Right kidney (tissue), 1 donor: ENCODE results near the gene HAUS3.
"Not testable (repeated sequence)": the region's sequence is repeated elsewhere in the genome, so short reads cannot be mapped to it uniquely, and the experiment has no call there.

Experiments
- DNase-seq: peaks from one replicate; pipeline ENCODE4 v3.0.0-alpha.2; 2016

The HAUS3 gene

DNA sequence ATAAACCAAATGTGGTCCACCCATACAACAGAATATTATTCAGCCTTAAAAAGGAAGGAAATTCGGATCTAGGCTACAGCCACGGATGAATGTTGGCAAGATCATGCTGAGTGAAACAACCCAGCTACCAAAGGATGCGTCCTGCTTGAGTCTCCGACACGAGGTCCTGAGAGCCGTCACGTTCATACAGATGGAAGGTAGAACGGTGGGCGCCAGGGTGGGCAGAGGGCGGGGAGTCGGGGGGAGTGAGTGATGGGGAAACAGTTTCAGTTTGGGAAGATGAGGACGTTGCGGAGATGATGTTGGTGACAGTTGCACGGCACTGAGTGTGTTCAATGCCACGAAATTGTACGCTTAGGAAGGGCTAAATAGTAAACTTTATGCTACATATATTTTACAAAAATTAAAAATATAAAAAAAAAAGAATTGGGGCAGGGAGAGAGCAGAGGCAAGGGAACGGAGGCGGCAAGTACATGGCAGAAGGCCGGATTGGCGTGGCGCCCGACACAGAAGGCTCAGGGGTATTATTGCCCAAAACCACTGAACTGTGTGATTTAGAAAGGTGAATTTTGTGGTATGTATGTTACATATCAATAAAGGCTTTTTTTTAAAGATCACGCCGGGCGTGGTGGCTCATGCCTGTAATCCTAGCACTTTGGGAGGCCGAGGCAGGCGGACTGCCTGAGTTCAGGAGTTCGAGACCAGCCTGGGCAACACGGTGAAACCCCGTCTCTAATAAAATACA is 34.8 kb upstream of the HAUS3 start:
- DNase-seq: no peak

DNA sequence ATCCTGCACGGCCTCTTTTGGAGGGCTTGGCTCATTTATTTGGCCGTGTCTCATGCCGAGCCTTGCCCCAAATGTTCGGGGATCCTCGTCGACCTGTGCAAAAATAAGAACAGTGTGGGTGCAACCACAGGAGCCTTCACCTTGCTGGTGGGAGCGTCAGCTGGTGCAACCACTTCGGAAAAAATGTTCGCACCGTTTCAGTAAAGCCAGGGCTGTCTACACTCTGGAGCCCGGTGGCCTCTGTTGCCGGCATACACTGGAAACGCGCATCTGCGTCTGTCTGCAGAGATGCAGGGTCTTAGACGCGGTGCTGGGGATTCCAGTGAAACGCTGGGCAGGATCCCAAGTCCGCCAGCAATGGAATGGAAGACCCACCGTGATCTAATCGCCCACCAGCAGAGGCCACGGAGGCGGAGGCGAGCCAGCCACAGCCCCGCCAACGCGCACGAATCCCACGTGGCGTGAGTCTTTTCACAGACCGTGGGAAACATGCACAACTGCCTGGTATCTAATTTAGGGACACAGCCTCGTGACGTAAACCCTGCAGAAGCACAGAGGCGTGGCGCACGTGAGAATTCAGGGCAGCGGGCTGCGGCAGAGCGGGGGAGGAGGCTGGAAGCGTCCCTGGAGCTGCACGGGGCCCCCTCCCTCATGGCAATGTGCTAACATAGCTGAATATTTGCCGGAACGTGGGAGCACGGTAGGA is 33.8 kb upstream of the HAUS3 start:
- no peak for DNase-seq

DNA sequence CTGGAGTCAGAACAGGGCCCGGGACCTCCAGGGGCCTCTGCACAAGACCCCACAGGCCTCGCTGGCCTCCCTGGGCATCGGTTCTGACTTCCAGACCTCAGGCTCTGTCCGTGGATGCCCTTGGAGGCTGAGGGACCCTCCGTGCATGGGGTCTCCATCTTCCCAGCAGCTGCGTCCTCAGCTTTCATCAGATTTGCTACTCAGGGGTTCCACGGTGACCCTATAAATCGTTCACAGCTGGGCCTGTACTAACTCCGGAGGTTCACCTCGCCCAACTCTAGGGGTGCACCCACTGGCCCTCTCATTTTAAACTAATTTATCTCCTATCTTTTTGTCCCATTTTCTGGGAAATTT is 33.1 kb upstream of the HAUS3 start:
- DNase-seq: not testable (repeated sequence)

DNA sequence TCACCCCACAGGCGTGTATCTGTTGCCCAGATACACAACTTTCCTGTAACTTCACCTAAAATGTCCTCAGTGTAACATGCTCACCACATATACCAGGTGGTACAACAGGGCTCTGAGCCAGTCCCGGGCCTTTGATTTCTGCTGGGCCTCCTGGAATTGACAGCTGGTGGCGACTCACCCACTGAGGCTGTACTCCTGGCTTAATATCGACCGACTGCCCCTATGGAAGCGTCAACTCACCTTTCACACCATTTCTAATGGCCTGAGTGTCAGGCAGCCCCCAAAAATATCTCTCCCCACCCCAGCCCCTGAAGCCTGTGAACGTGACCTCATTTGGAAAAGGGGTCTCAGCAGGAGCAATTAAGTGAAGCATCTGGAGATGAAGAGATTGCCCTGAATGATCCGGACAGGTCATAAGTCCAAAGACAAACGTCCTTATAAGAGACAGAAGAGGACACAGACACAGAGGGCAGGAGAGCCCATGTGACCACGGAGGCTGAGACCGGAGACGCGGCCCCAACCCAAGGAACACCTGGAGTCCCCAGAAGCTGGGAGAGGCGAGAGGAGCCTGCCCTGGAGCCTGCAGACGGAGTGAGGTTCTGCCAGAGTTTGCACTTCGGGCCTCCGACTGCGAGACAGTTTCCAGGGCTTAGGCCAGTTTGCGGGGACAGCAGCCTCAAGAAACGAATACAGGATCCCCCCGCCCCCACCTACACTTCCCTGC is 32.6 kb upstream of the HAUS3 start:
- no peak for DNase-seq

DNA sequence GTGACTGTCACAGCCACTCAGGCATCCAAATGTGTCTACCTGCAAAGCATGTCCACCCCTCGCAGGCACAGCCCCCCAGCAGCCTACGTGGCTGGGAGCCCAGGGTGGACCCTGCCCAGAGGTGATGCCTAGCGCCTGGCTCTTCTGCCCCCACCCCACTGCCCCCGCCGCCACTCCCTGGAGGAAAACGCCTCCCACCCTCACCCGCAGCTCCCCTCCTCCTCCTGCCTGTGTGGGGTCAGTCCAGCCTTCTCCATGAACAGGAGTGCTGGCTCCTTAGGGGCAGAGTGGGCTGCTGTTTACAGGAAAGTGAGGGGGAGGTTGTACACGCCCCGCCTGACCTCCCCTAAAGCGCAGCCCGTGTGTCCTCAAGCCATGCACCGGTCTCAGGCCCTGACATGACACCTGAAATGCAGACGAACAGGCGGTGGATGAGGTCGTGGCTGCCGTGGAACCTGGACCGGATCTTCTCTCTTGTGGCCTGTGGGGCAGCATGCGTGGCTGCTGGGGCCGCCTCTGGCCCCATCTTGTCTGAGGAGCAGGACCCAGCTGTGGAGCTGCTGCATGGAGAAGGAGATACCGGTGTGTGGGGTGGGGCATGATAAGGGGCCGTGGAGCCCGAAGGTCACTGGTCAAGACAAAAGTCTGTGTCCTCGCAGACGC is 31.9 kb upstream of the HAUS3 start:
- no peak for DNase-seq

DNA sequence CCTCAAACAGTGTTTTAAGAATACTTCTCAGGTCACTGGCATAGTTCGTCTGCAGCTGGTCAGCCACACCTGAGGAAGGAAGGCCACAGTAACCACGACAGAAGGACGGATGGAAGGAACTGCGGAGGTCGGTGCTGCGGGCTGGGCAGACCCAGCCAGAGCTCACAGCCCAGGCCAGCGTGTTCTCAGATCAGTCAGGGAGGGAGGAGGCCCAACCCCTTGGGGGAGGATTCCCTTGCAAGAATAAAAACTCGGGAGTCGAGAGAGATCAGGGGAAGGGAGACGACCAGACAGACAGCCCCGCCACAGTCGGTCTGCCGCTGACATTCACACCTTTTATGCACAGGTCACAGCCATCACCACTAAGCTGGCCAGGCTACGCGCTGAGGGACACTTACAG is 31.3 kb upstream of the HAUS3 start:
- DNase-seq: no peak

DNA sequence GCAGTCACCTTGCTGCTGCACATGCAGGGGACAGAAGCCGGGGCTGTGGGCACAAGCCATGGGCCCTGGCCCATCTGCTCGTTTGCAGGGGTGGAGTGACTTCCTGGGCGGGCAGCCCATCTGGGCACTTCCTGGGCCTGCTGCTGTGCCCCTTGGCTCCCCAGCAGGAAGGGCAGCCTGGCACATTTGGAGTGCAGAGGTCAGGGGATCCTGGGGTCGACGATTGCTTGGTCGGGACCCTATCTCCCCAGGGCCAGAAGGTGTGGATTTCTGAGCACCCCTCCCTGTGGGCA is 30.9 kb upstream of the HAUS3 start:
- no peak for DNase-seq

DNA sequence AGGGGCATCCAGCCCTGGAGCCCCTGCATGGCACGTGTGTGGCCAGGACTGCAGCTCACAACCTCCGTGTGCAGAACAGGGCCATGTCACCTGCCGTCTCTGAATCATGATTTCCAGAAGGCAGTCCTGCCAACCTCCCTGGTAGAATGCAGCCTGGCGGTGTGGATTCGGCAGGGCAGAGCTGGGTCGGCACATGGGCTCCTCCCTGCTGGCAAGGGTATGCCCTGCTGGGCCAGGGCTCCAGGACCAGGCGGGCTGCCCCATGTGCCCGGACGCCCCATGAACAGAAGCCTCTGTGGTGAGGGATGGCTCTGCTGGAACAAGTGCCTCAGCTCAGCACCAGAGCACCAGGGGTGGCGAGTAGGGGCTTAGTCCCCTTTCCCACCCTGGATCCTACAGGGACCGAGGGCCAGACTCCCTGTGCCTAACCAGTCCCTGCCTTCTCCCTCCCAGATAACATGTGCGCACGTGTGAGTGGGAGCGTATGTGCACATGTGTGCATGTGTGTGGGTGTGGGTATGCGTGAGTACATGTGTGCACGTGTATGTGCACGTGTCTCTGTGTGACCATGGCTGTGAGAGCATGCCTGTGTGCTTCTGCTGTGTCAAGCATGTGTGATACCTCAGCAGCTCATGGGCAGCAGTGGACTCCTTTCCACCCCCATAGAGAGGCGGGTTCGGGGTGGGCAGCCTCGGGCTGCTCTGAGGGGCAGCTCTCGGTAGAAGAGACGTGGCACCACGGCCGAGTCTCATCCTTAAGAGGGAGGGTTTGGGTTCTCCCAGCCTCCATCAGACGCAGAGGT is 30.3 kb upstream of the HAUS3 start:
- DNase-seq: no peak

DNA sequence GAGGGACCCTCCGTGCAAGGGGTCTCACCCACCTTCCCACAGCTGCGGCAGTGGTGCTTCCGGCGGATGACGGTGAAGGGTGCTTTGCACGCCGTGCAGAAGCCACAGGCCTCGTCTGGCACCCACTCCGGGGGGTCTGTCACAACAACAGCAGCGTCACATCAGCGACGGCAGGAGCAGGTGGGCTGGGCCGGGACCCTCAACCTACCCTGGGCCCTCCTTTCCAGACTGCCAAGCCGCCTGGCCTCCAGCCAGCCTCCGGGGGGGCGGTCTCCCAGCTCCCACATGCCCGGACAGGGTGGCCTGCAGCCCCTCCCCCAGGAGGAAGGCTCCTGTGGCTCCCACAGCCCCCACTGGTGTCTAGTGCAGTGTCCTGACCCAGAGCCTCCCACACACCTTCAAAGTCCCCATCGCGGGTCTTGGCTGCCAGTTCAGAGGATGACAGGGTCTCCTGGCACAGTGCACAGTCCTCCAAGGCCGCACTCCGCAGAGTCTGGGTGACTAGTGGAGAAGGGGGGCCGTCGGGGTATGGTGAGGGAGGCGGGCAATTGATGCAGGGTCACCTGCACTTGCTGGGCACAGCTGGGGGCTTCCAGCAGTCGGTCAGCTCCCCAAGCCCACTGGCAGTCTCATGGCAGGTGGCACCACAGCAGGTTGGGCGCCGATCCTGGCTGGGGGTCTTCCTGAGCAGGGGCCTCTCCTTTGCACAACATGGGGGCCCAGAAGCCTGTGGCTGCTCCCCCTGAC is 29.5 kb upstream of the HAUS3 start:
- DNase-seq: no peak

DNA sequence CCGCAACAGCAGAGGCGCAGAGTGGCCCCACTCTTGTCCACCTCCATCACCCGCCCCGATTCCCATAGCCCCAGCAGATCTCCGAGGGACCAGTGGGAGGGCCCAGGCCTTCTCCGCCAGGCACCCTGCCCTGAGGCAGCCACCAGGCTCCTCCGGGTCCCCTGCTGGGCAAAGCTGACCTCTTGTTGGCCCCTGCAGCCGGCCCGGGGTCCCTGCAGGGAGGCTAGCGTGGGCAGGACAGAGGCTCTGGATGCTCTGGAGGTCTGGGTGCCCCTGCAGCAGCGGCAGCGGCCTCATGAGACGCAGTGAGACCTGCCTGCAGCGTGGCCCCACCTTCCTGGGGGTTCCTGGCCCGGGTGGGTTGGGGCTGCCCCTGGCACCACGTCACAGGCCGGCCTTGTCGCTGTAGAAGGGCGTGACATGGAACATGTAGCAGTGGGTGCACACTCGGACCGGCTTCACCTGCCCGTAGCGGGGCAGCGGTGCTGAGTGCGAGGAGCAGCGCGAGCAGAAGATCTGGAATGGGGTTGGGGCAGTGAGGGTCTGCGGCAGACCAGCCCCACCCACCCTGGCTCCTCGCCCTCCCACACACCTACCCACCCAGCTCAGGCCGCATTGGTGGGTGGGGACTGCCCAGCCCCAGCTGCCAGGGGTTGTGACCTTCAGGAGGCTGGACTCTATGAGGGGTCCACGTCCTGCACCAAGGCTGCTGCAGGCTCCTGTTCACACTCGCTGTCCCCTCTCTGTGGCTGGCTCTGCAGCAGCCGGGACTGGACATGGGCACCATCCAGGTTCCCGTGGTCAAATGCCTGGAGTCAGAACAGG is 28.6 kb upstream of the HAUS3 start:
- no peak for DNase-seq

DNA sequence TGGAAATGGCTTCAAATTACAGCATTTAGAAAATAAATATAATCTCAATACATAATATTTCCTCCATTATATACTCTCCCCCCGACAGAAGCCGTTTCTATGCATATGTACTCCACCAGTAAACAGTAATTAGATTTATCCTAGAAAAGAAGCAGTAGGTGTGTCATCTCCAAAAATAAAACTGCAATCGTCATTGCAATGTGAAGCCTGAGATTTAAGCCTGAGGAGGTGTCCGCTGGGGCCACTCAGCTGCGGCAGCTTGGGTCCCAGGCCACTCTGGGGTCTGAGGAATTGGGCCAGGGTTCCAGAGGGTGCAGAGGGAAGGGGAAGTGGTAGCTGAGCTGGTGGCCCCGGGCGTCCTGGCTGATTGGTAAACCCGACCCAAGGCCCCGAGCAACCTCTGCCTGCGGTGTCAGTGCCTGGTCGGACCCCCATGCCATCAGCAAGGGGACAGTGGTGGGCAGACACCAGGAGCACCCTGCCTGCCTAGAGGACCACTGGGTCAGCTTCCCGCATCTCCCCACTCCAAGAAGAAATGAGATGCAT is 27.8 kb upstream of the HAUS3 start:
- DNase-seq: no peak

DNA sequence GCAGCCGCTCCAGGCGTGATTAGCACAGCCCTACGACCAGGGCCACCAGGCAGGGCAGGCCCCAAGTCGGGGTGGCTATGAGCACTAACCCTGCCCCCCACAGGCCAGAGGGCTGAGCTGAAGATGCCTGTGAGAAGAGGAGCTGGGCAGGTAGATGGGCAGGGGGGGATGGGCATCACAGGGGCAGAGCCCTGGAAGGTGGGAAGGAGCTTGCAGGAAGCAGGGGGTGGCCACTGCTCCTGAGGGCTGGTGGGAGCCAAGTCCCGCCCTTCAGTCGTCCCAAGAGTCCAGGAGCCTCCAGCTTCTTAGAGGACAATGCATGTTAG is 27.2 kb upstream of the HAUS3 start:
- DNase-seq: no peak

DNA sequence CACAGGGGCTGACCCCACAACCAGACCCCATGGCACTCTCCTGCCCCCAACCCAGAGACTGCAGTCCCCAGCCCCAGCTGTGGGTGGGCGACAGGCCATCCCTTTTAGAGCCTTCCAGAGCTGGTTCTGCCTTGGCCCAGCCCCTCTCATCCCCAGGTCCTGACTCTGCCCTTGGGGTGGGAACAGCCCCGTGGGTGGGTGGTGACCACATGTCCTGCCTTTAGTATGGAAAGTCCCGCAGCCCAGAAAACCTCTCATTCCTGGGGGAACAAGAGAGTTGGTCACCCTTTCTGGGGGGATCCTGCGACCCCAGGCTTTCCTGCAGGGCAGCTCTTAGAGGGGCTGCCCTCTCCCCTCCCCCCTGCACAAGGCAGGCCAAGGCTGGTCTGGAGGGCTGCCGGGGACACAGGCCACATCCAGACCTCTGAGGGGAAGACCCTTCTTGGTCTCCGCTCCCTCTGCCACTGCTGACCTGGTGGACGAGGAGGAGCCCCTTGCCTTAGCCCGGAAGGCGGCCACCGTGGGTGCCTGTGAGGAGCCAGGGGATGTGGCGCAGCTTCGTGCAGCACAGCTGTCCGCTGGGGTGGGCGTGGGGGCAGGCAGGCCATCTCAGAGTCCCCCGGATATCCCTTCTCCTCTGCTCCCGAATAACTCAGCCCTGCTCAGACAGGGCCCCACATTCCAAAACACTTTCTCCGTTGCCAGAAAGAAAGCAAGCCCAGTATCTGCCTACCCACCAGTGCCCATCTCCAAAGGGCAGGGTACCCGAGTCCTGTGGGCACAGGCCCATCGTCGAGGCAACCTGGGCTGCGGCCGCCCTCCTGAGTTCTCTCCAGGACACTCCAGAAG is 26.7 kb upstream of the HAUS3 start:
- DNase-seq: no peak

DNA sequence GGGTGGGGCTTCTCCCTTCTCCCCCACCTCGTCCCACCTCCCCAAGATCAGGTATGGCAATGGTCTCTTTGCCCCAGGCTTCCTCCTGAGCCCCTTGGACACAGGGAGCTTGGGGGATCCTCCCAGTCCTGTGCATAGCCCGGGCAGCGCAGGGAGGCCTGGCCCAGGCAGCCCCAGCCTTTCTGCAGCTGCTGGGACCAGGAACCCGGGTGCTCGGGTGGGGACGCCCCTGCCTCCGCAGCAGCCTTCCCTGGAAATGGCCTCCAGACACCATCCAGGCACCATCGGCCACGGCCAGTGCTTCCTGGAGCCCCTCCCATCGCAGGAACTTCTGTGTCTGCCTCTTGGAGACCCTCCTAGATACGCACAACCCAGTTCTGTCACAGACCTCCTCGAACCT is 25.9 kb upstream of the HAUS3 start:
- no peak for DNase-seq

DNA sequence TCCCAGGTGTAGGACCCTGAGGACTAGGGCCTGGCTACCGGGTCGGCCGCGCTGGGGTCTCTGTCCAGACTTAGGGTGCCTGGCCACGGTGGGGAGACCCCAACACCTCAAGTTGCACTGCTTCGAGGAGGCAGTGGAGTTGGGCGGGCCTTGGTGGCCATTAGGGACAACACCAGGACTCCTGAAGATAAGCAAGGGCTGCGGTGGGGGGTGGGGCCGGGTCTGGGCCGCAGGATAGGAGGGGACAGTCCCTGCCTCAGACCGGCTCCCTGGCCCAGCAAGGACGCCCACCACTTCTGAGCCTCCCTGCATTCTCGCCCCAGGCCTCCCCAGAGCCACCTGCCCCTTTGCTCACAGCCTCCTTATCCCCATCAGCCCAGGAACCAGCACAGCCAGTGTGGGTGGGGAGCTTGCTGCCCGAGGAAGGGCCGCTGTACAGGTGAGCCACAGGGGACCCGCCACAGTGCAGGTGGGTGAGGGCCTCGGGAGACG is 25.4 kb upstream of the HAUS3 start:
- DNase-seq: no peak

DNA sequence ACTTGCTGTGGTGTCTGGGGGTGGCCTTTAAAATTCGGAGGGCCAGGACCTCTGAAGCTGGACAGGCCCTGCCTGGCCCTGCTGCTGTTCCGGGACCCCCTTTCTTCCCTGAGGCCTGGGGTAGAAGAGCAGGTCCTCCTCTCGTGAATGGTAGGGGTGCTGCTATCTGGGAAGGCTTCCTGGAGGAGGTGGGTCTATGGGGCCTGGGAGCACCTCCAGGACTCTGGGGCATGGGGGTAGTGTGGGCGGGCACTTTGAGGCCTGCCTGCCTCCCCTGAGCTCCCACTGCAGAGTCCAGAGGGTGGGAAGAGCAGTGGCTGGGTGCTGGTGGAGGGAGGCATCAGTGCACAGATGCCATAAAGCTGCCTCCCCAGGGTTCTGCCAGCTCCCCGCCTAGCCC is 24.9 kb upstream of the HAUS3 start:
- DNase-seq: no peak

DNA sequence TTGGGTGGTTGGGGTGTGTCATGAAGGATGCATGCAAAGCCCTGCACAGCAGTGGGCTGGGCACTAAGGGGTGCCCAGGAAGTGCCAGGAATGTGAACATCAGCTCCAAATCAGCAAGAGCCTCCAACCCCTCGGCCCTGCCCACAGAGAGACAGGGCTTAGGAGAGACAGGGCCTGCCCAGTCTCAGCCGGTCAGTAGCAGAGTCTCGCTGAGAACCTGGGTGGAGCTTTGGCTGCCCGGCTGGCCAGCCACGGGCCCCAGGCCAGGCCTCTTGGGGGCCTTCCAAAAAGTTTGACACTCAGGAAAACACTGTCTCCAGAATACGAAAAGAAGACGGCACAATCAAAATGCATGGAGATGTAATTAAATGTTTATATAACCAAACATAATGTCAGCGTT is 24.3 kb upstream of the HAUS3 start:
- no peak for DNase-seq

DNA sequence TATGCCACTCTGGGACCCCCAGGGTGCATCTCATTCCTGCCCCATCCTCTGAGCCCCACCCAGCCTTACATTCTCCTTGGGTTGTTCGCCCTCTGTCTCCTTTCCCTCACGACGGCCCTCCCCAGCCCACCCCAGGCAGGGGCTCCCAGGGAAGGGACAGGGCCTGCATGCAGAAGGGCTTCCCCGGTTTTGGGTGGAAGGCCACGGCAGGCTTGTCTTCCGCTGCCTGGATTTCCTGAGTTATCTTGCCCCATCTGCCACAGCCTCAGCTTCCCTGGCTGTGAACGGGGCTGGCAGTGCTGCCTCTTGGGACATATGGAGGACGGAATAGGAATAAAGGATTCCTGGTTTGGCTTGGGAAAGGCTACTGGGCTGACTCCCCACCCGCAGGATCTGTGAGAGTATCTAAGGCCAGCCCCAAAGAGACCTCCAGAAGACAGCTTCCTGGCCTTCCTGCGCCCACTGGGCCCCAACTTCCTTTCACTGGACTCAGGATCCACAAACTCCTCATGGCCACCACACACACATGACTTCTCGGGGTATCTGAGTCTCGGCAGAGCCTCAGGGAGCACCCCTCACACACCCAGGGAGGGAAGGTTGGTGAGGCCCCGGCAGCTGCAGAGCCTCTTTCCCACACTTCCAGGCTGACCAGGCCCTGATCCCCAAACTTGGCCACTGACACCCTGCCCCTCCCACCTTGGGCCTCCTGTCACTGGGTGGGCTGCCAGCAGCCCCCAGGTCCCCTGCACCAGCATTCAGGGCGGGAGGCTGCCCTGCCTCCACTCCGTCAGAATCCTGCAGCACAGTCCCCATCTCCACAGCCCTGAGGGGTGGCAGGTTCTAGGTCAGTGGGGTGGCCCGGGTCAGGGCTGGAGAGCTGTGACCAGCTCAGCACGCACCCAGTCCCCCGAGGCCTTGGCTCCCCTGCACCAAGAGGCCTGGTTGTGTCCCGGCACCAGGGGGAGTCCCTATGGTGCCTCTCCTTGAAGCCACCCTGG is 23.5 kb upstream of the HAUS3 start:
- DNase-seq: no peak
